Measurements from ENCODE around the gene LANCL3.

LANCL3 gene

GRCh38 chrX:37726346-37726745 lies 154.9 kb downstream of the LANCL3 start:
- ATAC-seq (no peak), DNase-seq (no peak)
- no peaks in the 10 kb centered on the region for H3K36me3 Mint-ChIP-seq (ENCODE audit: low read depth)
- H3K27me3 Mint-ChIP-seq = peaks cover 9% of the 10 kb centered on the region
- H3K27ac Mint-ChIP-seq = no peak overlapping the region
- no peak overlapping the region for H3K4me3 Mint-ChIP-seq
- no peaks in the 10 kb centered on the region for H3K4me1 Mint-ChIP-seq
- H3K9me3 Mint-ChIP-seq = no peaks in the 10 kb centered on the region
